Measurements from ENCODE around the gene OTOF. TPM values are rescaled to one million over a fixed set of nuclear protein-coding genes. Genes with fewer than 3 reads are reported as not detected.

Gene OTOF
- total and polyA plus RNA-seq, 2 donors (not counting 3 experiments of a cell fraction or from before 2014, with no cell fraction given): 0.06 to 0.22 TPM

DNA sequence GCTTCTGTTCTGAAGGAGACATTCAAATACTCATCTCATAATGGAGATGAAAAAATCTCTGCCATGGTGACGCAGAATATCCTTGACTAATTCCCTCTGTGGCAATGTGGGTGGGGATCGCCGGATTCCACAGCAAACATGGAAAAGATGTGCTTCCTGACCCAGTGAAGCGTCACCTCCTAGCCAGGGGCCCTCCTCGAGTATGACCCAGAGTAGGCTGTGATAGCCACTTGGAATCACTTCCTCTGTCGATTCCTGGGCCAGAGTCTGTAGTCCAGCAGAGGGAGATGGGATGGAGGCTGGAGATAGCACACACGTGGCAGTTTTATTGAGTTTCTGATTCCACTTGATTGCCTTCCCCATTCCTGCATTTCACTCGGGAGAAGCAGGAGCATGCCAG lies 39.4 kb downstream of the OTOF start:
- intact Hi-C loops (cut with micrococcal nuclease): no loop called here
- no peaks in the 10 kb centered on the region for H3K4me1 ChIP-seq (ENCODE audit: control insufficient read depth, extremely low read depth, insufficient read depth, low read length)
- no peak overlapping the region for H2AFZ ChIP-seq (ENCODE audit: low read depth, low read length)
- BruUV-seq (replicated peaks): no TSS peak
- no peaks in the 10 kb centered on the region for H3K9me1 ChIP-seq (replicated peaks; ENCODE audit: control insufficient read depth, extremely low read depth, insufficient read depth, low read length)
- TF ChIP-seq FOS (IDR thresholded peaks at IDR 0.05; ENCODE audit: borderline replicate concordance, insufficient read depth, low read length) (no peak), JUN (IDR thresholded peaks at IDR 0.05; ENCODE audit: borderline replicate concordance, insufficient read depth, insufficient read length, low read depth) (no peak), EZH2 (IDR thresholded peaks at IDR 0.05; ENCODE audit: borderline replicate concordance, low read depth, low read length, severe bottlenecking) (no peak), MYC (IDR thresholded peaks at IDR 0.05; ENCODE audit: low read depth, low read length) (no peak), POLR2AphosphoS5 (IDR thresholded peaks at IDR 0.05; ENCODE audit: insufficient read depth, low read depth, low read length) (no peak), GATA2 (IDR thresholded peaks at IDR 0.05; ENCODE audit: insufficient read depth, insufficient read length, low read depth, low read length) (no peak), POLR2A (IDR thresholded peaks at IDR 0.05; ENCODE audit: low read depth, low read length) (no peak)
- TF ChIP-seq, protein P1, sequence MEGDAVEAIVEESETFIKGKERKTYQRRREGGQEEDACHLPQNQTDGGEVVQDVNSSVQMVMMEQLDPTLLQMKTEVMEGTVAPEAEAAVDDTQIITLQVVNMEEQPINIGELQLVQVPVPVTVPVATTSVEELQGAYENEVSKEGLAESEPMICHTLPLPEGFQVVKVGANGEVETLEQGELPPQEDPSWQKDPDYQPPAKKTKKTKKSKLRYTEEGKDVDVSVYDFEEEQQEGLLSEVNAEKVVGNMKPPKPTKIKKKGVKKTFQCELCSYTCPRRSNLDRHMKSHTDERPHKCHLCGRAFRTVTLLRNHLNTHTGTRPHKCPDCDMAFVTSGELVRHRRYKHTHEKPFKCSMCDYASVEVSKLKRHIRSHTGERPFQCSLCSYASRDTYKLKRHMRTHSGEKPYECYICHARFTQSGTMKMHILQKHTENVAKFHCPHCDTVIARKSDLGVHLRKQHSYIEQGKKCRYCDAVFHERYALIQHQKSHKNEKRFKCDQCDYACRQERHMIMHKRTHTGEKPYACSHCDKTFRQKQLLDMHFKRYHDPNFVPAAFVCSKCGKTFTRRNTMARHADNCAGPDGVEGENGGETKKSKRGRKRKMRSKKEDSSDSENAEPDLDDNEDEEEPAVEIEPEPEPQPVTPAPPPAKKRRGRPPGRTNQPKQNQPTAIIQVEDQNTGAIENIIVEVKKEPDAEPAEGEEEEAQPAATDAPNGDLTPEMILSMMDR (IDR thresholded peaks at IDR 0.05; ENCODE audit: extremely low read depth in 1 of 2, insufficient read depth in 1 of 2, low read depth in 1 of 2, low read length in 2 of 2): no peak
- TF ChIP-seq, protein P2, sequence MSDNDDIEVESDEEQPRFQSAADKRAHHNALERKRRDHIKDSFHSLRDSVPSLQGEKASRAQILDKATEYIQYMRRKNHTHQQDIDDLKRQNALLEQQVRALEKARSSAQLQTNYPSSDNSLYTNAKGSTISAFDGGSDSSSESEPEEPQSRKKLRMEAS (IDR thresholded peaks at IDR 0.05; ENCODE audit: insufficient read depth, insufficient read length): no peak
- no peak overlapping the region for H3K4me3 ChIP-seq (replicated peaks in 1 of 3; ENCODE audit: insufficient read depth in 1 of 3, low read depth in 1 of 3, low read length in 3 of 3)
- H3K9ac ChIP-seq (replicated peaks; ENCODE audit: extremely low read depth, insufficient read depth, low read length): no peak overlapping the region
- FAIRE-seq: no peak
- H3K36me3 ChIP-seq (ENCODE audit: control insufficient read depth in 2 of 2, extremely low read depth in 1 of 2, insufficient read depth in 2 of 2, low read length in 2 of 2): no peaks in the 10 kb centered on the region
- H3K9me3 ChIP-seq (replicated peaks; ENCODE audit: control insufficient read depth, insufficient read depth, low read length): no peaks in the 10 kb centered on the region
- ChIA-PET POLR2A (no interaction called here), CTCF (interaction anchor here (2.6 kb wide), 1 partner anchor 11 kb away, joined by 6 read pairs; no protein-coding TSS in a partner anchor)
- peaks cover 0 to 11% of the 10 kb centered on the region in 2 experiments for H3K27me3 ChIP-seq (ENCODE audit: control insufficient read depth in 2 of 2, insufficient read depth in 2 of 2, low read length in 2 of 2)
- no peaks in the 10 kb centered on the region for H4K20me1 ChIP-seq (replicated peaks; ENCODE audit: control insufficient read depth, extremely low read depth, insufficient read depth, low read length)
- dilution Hi-C loops (cut with MboI; ENCODE audit: extremely low pct_ligation_motif_present, low sequenced_read_pairs): no loop called here
- no peak overlapping the region for H3K4me2 ChIP-seq (ENCODE audit: insufficient read depth, low read length)
- H3K79me2 ChIP-seq (ENCODE audit: control insufficient read depth, insufficient read depth, low read length): no peaks in the 10 kb centered on the region
- no peak for DNase-seq (ENCODE audit: low read depth, low spot score)
- no peak overlapping the region for H3K27ac ChIP-seq (ENCODE audit: insufficient read depth, low read depth, low read length)

All from endothelial cell of umbilical vein (primary cell).